Neuronal stem cell (in vitro differentiated cells): ENCODE results near the gene ADD1.

Source experiments
- DNase-seq: peaks from one replicate; pipeline ENCODE4 v3.0.0-alpha.2; 2013; ENCODE audit warnings: low spot score
- H2AFZ ChIP-seq: one replicate; pipeline ENCODE4 v1.6.1; 2013; ENCODE audit warnings: mild to moderate bottlenecking, low read length, inconsistent platforms
- H2AK5ac ChIP-seq: 2 replicates; pipeline ENCODE4 v1.6.1; 2013; ENCODE audit warnings: low read depth, mild to moderate bottlenecking, inconsistent platforms, low read length, moderate library complexity, mixed read lengths
- H2BK120ac ChIP-seq: 2 replicates; pipeline ENCODE4 v1.6.1; 2013; ENCODE audit warnings: low read depth, mild to moderate bottlenecking, inconsistent platforms, low read length, moderate library complexity, mixed read lengths
- H2BK12ac ChIP-seq: one replicate; pipeline ENCODE4 v1.6.1; 2013; ENCODE audit warnings: low read length, inconsistent platforms
- H2BK15ac ChIP-seq: 2 replicates; pipeline ENCODE4 v1.6.1; 2013; ENCODE audit warnings: mild to moderate bottlenecking, low read length, inconsistent platforms, mixed read lengths
- H2BK5ac ChIP-seq: one replicate; pipeline ENCODE4 v1.6.1; 2013; ENCODE audit warnings: inconsistent platforms, mild to moderate bottlenecking, low read length, moderate library complexity
- H3K14ac ChIP-seq: one replicate; pipeline ENCODE4 v1.6.1; 2013; ENCODE audit warnings: low read length, inconsistent platforms
- H3K18ac ChIP-seq: 2 replicates; pipeline ENCODE4 v1.6.1; 2013; ENCODE audit warnings: low read length, inconsistent platforms
- H3K23ac ChIP-seq: 2 replicates; pipeline ENCODE4 v1.6.1; 2013; ENCODE audit warnings: low read depth, mild to moderate bottlenecking, mixed read lengths, low read length, inconsistent platforms; ENCODE audit not compliant: poor library complexity
- H3K27ac ChIP-seq: replicated peaks from 3 replicates; pipeline ENCODE4 v1.5.1; 2013; ENCODE audit warnings: low read length, inconsistent platforms
- H3K27me3 ChIP-seq, 3 experiments: 2 replicates each; pipeline ENCODE4 v1.6.1; 2013; ENCODE audit warnings: low read length in 3 of 3, mild to moderate bottlenecking in 2 of 3, inconsistent platforms in 1 of 3, low read depth in 1 of 3, mixed read lengths in 1 of 3, moderate library complexity in 1 of 3; ENCODE audit not compliant: control insufficient read depth in 3 of 3, insufficient read depth in 3 of 3
- H3K36me3 ChIP-seq, 2 donors: replicated peaks in 1 of 2; 2 replicates each; pipeline ENCODE4 v1.6.1; 2013; ENCODE audit warnings: low read length in 2 of 2; ENCODE audit not compliant: control insufficient read depth in 2 of 2, insufficient read depth in 2 of 2
- H3K4ac ChIP-seq: 2 replicates; pipeline ENCODE4 v1.6.1; 2013; ENCODE audit warnings: inconsistent platforms, mild to moderate bottlenecking, low read length, moderate library complexity
- H3K4me1 ChIP-seq, 2 donors: 1 replicate in 1 of 2; 2 replicates in 1 of 2; pipeline ENCODE4 v1.6.1; 2013; ENCODE audit warnings: low read length in 2 of 2, low read depth in 1 of 2; ENCODE audit not compliant: control insufficient read depth in 2 of 2, insufficient read depth in 1 of 2
- H3K4me2 ChIP-seq: one replicate; pipeline ENCODE4 v1.6.1; 2013; ENCODE audit warnings: mild to moderate bottlenecking, low read length, inconsistent platforms; ENCODE audit not compliant: insufficient read depth, poor library complexity, severe bottlenecking
- H3K4me3 ChIP-seq, 2 donors: 2 replicates each; pipeline ENCODE4 v1.5.1; 2013; ENCODE audit warnings: low read length in 2 of 2, mild to moderate bottlenecking in 2 of 2, inconsistent platforms in 1 of 2, moderate library complexity in 1 of 2
- H3K79me1 ChIP-seq: one replicate; pipeline ENCODE4 v1.6.1; 2013; ENCODE audit warnings: low read depth, mild to moderate bottlenecking, inconsistent platforms, low read length, moderate library complexity
- H3K9ac ChIP-seq: one replicate; pipeline ENCODE4 v1.6.1; 2013; ENCODE audit warnings: mild to moderate bottlenecking, low read depth, low read length, inconsistent platforms; ENCODE audit not compliant: poor library complexity
- H3K9me3 ChIP-seq, 2 donors: replicated peaks in 1 of 2; 2 replicates each; pipeline versions ENCODE3 to v1.6.1; 2013; ENCODE audit warnings: low read length in 2 of 2, mild to moderate bottlenecking in 2 of 2, inconsistent platforms in 1 of 2, low read depth in 1 of 2, mixed read lengths in 1 of 2, moderate library complexity in 1 of 2; ENCODE audit not compliant: control insufficient read depth in 2 of 2, insufficient read depth in 1 of 2
- H4K8ac ChIP-seq: one replicate; pipeline ENCODE4 v1.6.1; 2013; ENCODE audit warnings: low read depth, mild to moderate bottlenecking, inconsistent platforms, low read length, moderate library complexity
- H4K91ac ChIP-seq: one replicate; pipeline ENCODE4 v1.6.1; 2013; ENCODE audit warnings: low read length, low read depth, mild to moderate bottlenecking, inconsistent platforms; ENCODE audit not compliant: poor library complexity
- WGBS, 2 donors: extraction: QIAGEN DNeasy Blood & Tissue Kit; methylation state at CpG; one replicate each; pipeline ENCODE4 v1.1.7; 2013; ENCODE audit warnings: missing lambda C conversion rate in 2 of 2, mixed read lengths in 1 of 2; ENCODE audit not compliant: insufficient read length in 2 of 2, insufficient replicate concordance in 1 of 2; ENCODE audit errors: extremely low coverage in 2 of 2; 5-methylcytosine and 5-hydroxymethylcytosine counted together

Gene ADD1

DNA sequence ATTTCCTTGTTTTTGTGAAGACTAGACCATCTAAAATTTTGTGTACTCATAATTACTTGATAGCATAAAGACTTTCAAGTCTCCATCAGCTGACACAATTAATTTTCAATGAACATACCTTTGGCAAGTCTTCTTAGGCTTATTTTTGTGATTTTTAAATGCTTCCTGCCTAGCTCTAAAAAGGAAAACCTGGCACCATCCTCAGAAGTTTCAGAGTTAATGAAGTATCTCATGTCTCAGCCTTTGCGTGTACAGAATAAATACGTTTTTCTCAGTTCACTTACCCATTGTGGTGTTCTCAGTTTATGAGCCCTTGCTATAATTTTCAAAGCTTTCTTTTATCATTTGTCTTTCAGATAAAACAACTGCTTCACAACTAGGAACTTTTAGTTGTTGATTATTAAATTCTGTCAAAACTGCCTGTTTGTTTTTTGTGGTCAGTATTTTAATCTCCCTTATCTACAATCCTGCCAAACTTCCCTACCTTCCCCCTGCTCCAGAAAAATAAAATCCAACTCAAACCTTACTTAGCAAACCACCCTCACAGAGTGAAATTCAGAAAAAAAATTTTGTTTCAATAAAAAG is 21.6 kb downstream of the ADD1 start:
- Histone ChIP-seq H3K23ac (no peak overlapping the region), H2BK15ac (no peak overlapping the region), H2AFZ (no peak overlapping the region), H3K79me1 (peaks cover 6% of the 10 kb centered on the region), H4K91ac (no peak overlapping the region), H3K36me3 (peaks cover 0 to 3% of the 10 kb centered on the region in 2 donors), H3K4ac (no peak overlapping the region), H4K8ac (no peak overlapping the region), H3K14ac (no peak overlapping the region), H2BK120ac (no peak overlapping the region), H3K4me2 (no peak overlapping the region), H2AK5ac (no peak overlapping the region), H2BK5ac (no peak overlapping the region), H3K4me3 (no peak overlapping the region), H3K9ac (no peak overlapping the region), H2BK12ac (no peak overlapping the region), H3K9me3 (no peaks in the 10 kb centered on the region), H3K18ac (no peak overlapping the region), H3K27me3 (no peaks in the 10 kb centered on the region), H3K4me1 (peaks cover 7 to 38% of the 10 kb centered on the region in 2 donors), H3K27ac (no peak overlapping the region)
- no peak for DNase-seq
- WGBS, 2 donors, result no CpG with 5 or more reads among the region's 2 CpGs

DNA sequence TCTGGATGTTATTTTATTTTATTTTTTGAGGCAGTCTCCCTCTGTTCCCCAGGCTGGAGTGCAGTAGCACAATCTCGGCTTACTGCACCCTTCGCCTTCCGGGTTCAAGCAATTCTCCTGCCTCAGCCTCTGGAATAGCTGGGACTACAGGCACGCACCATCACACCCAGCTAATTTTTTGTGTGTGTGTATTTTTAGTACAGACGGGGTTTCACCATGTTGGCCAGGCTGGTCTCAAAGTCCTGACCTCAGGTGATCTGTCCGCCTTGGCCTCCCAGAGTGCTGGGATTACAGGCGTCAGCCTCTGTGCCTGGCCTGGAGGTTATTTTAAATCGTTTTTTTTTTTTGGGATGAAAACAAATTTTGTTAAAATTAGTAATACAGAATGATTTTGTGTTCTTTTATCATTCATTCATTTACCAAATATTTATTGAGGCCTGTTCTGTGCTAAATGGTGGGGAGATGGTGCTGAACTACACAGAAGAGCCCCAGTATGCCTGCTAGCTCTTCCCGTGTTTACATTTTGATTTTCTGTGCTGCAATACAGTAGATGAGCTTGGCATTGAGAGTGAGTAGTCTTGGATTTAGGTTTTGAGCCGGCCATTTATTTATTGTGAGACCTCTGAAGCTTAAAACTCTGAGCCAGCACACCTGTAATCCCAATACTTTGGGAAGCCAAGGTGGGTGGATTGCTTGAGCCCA is 22.7 kb downstream of the ADD1 start:
- DNase-seq, result no peak
- Histone ChIP-seq H3K4me2 (no peak overlapping the region), H3K27me3 (no peaks in the 10 kb centered on the region), H3K4me3 (no peak overlapping the region), H3K9ac (no peak overlapping the region), H2AFZ (no peak overlapping the region), H3K36me3 (peaks cover 0 to 3% of the 10 kb centered on the region in 2 donors), H3K23ac (no peak overlapping the region), H2BK12ac (no peak overlapping the region), H3K79me1 (peaks cover 6% of the 10 kb centered on the region), H3K14ac (no peak overlapping the region), H4K8ac (no peak overlapping the region), H2BK120ac (no peak overlapping the region), H3K4me1 (peaks cover 0 to 33% of the 10 kb centered on the region in 2 donors), H2BK5ac (no peak overlapping the region), H4K91ac (no peak overlapping the region), H3K4ac (no peak overlapping the region), H2BK15ac (no peak overlapping the region), H3K18ac (no peak overlapping the region), H2AK5ac (no peak overlapping the region), H3K27ac (peak overlapping the region; percentile 73), H3K9me3 (no peaks in the 10 kb centered on the region)
- WGBS, 2 donors, result no CpG with 5 or more reads among the region's 10 CpGs

DNA sequence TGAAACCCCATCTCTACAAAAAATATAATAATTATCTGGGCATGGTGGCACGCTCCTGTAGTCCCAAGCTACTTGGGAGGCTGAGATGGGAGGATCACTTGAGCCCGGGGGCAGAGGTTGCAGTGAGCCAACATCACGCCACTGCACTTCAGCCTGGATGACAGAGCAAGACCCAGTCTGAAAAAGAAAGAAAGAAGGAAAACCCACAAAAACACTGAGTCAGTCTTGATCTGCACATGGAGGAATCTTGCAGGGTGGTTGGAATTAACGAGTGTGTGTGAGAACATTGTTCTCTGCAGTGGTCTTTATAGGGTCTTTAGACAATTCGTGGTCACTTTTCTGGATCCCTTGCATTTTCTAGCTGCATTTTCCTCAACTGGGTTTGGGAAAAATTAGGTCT is 23.2 kb downstream of the ADD1 start:
- Histone ChIP-seq H3K9ac (no peak overlapping the region), H3K4me2 (no peak overlapping the region), H3K18ac (no peak overlapping the region), H2BK120ac (no peak overlapping the region), H3K14ac (no peak overlapping the region), H2BK5ac (no peak overlapping the region), H3K79me1 (peaks cover 6% of the 10 kb centered on the region), H3K36me3 (peaks cover 0 to 3% of the 10 kb centered on the region in 2 donors), H2BK15ac (no peak overlapping the region), H3K23ac (no peak overlapping the region), H2AFZ (no peak overlapping the region), H4K91ac (no peak overlapping the region), H2BK12ac (no peak overlapping the region), H3K4me3 (no peak overlapping the region), H3K27me3 (no peaks in the 10 kb centered on the region), H2AK5ac (no peak overlapping the region), H3K9me3 (no peaks in the 10 kb centered on the region), H3K4ac (no peak overlapping the region), H3K27ac (peak overlapping the region; percentile 73), H4K8ac (no peak overlapping the region), H3K4me1 (peaks cover 2 to 30% of the 10 kb centered on the region in 2 donors)
- no CpG with 5 or more reads among the region's 5 CpGs for WGBS, 2 donors
- DNase-seq, result no peak

GRCh38 chr4:2867758-2868491 is 24.3 kb downstream of the ADD1 start:
- WGBS, 2 donors, result no CpG with 5 or more reads among the region's 10 CpGs
- Histone ChIP-seq H2BK12ac (no peak overlapping the region), H2BK15ac (no peak overlapping the region), H2BK5ac (no peak overlapping the region), H3K4me2 (peak overlapping the region; percentile 20), H3K36me3 (peaks cover 0 to 3% of the 10 kb centered on the region in 2 donors), H3K4me1 (peaks cover 3 to 23% of the 10 kb centered on the region in 2 donors), H2AFZ (no peak overlapping the region), H3K23ac (no peak overlapping the region), H3K4me3 (no peak overlapping the region), H2BK120ac (no peak overlapping the region), H3K27ac (peak overlapping the region; percentile 40), H3K9me3 (no peaks in the 10 kb centered on the region), H4K91ac (no peak overlapping the region), H3K18ac (no peak overlapping the region), H3K79me1 (peaks cover 6% of the 10 kb centered on the region), H3K9ac (no peak overlapping the region), H3K14ac (no peak overlapping the region), H4K8ac (no peak overlapping the region), H3K4ac (no peak overlapping the region), H3K27me3 (no peaks in the 10 kb centered on the region), H2AK5ac (no peak overlapping the region)
- DNase-seq, result no peak
